Transverse colon (tissue), 4 donors: ENCODE data around the gene RAG2. TPM values are rescaled to one million over a fixed set of nuclear protein-coding genes. Genes with fewer than 3 reads are reported as not detected.

ENCODE experiments used
- DNase-seq: peaks from one replicate; pipeline ENCODE4 v3.0.0-alpha.2; 2019
- H3K27ac ChIP-seq, 4 donors: fragments of 200-600 bp; sonication (generic); 2 replicates each; pipeline ENCODE4 v1.5.1; 2016 to 2018; ENCODE audit warnings: inconsistent platforms in 4 of 4
- H3K27me3 ChIP-seq: fragments of 200-600 bp; sonication (generic); 2 replicates; pipeline ENCODE4 v1.5.1; 2017; ENCODE audit warnings: inconsistent platforms
- H3K36me3 ChIP-seq, 4 donors: fragments of 200-600 bp; sonication (generic); 2 replicates each; pipeline ENCODE4 v1.5.1; 2017 to 2019; ENCODE audit warnings: inconsistent platforms in 4 of 4
- H3K4me1 ChIP-seq, 4 donors: fragments of 200-600 bp; sonication (generic); 2 replicates each; pipeline ENCODE4 v1.5.1; 2017 to 2020; ENCODE audit warnings: inconsistent platforms in 4 of 4
- H3K4me3 ChIP-seq, 4 donors: fragments of 200-600 bp; sonication (generic); 1 replicate in 1 of 4; 2 replicates in 3 of 4; pipeline versions ENCODE4 v1.5.1 to v1.6.1; 2017 to 2019; ENCODE audit warnings: inconsistent platforms in 4 of 4
- H3K9me3 ChIP-seq, 2 donors: fragments of 200-600 bp; sonication (generic); 2 replicates each; pipeline ENCODE4 v1.5.1; 2017 to 2019; ENCODE audit warnings: inconsistent platforms in 2 of 2
- CTCF ChIP-seq, 5 experiments: fragments of 200-600 bp in 3 of 5; fragments of 450-650 bp in 2 of 5; sonication (generic) in 3 of 5; IDR thresholded peaks; 1 replicate in 2 of 5; 2 replicates in 3 of 5; pipeline ENCODE4 v1.5.1; 2016 to 2017; ENCODE audit warnings: antibody characterized with exemption in 5 of 5, inconsistent platforms in 3 of 5, mild to moderate bottlenecking in 2 of 5, moderate library complexity in 1 of 5
- EP300 ChIP-seq: sonication (generic); formaldehyde crosslinking; IDR thresholded peaks from one replicate; pipeline ENCODE4 v1.6.1; 2017; ENCODE audit warnings: antibody characterized with exemption, low read depth
- POLR2A ChIP-seq: fragments of 450-650 bp; IDR thresholded peaks from one replicate; pipeline ENCODE4 v1.6.1; 2016; ENCODE audit warnings: antibody characterized with exemption, mild to moderate bottlenecking, moderate library complexity
- POLR2AphosphoS5 ChIP-seq, 3 donors: sonication (generic); formaldehyde crosslinking; IDR thresholded peaks; one replicate each; pipeline ENCODE4 v1.6.1; 2016; ENCODE audit warnings: antibody characterized with exemption in 3 of 3
- WGBS, 2 donors: methylation state at CpG; one replicate each; pipeline ENCODE4 v1.1.5; 2018; ENCODE audit warnings: low coverage in 1 of 2; 5-methylcytosine and 5-hydroxymethylcytosine counted together
- in situ Hi-C, 4 donors: fragments of 200-750 bp; cut with MboI; loops; one replicate each; pipeline versions ENCODE4 v1.15.0 to v1.15.1; 2017; ENCODE audit warnings: low sequenced_read_pairs in 3 of 4, low pct_ligation_motif_present in 1 of 4, low pct_unique_long_range_greater_than_20kb in 1 of 4
- intact Hi-C: fragments of 100-400 bp; cut with DNase I; formaldehyde crosslinking; loops from one replicate; pipeline ENCODE4 v1.15.1; 2023; ENCODE audit warnings: low total_unique reads
- total RNA-seq, 4 donors: library from RNA; depleted of rRNA; stranded (reverse); fragments of >200 nt; gene quantifications; one replicate each; pipeline ENCODE4 v1.1.0, GENCODE V29; 2016

The RAG2 gene
- total RNA-seq, 4 donors from 2014 or later: not detected

GRCh38 chr11:36550385-36551115, 47.5 kb downstream of the RAG2 start:
- Histone ChIP-seq H3K36me3 (no peaks in the 10 kb centered on the region), H3K27me3 (no peaks in the 10 kb centered on the region), H3K27ac (no peak overlapping the region), H3K4me3 (no peak overlapping the region), H3K4me1 (no peaks in the 10 kb centered on the region), H3K9me3 (no peaks in the 10 kb centered on the region)
- intact Hi-C loops: no loop called here
- in situ Hi-C loops: no loop called here
- WGBS, 2 donors: 37 to 60% methylated on average over 1 of the region's 1 CpG
- DNase-seq: no peak
- TF ChIP-seq POLR2AphosphoS5 (IDR thresholded peaks at IDR 0.05): no peak
- no peak for TF ChIP-seq EP300
- no peak for TF ChIP-seq POLR2A
- TF ChIP-seq CTCF (IDR thresholded peaks at IDR 0.05): no peak

Other genes starting within 250 kb of the RAG2 start
- gene TRAF6, start 88.0 kb downstream of the RAG2 start, total RNA-seq: 10 to 100 TPM in 2 of 4 donors, 1 to 10 TPM in 1, under 1 TPM in 1; 0.80 to 16.4 (median 10.4) TPM
- 1 to 10 TPM in 3 of 4 donors, under 1 TPM in 1; 0.60 to 3.2 (median 1.5) TPM for gene RAG1, start 30.2 kb downstream of the RAG2 start, total RNA-seq
- 10 to 100 TPM; 11.5 to 76.3 (median 16.0) TPM for gene IFTAP, start 3.7 kb downstream of the RAG2 start, total RNA-seq